HG03575 (cell line): ENCODE data around the gene SPO11.

ENCODE experiments used
- ATAC-seq: cut with Tn5 transposase; IDR thresholded peaks from one replicate; pipeline ENCODE4 v1.9.1; 2021; ENCODE audit not compliant: unreplicated experiment, insufficient number of reproducible peaks, low FRiP score; ENCODE audit errors: extremely low read depth

Gene SPO11

DNA sequence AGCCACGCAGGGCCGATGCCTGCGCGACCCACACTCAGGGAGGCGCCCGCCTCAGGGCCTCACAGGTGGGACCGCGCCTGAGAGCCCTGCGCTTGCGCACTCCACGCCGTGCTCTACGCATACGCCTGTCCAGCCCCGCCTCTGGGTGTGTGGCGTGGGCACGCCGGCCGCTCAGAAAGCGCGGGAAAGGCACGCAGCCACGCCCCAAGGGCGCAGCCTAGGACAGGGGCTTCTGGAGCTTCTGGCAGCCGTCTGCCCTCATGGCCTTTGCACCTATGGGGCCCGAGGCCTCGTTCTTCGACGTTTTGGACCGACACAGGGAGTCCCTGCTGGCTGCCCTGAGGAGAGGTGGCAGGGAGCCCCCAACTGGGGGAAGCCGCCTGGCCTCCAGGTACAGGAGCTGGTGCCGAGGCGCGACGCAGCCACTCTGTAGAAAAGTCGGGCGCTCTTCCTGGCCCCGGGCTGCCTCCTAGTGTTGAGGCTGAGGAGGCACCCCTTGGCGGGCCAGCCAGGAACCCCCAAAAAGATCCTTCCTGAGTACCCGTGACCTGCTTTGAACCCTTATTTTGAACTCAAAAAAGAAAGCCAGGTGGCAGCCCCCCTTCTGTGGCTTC lies at the start of gene SPO11:
Gene SPO11 (plus strand): TSS at position 196 of the 614 bp plus-strand sequence. CDS start 65 bp downstream, at position 261.
- ATAC-seq = no peak

DNA sequence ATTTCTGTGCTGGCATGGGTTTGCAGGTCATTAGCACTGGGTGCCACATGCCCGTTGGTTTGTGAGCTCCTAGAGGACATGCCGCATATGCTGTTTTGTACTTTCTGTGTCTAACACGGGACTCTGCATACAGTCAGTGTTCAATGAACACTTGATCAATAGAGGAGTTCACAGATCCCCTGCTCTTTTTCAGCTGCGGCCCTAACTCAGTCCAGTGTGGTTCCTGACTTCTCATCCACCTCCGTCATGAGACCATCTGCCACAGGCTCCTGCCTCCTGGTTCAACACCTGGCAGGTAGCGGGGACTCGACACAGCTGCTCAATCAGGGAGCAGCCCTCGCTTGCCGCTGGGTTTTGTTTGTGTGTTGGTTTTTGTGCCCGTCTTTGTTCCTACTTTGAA lies 49.4 kb upstream of the SPO11 start:
- no peak for ATAC-seq

DNA sequence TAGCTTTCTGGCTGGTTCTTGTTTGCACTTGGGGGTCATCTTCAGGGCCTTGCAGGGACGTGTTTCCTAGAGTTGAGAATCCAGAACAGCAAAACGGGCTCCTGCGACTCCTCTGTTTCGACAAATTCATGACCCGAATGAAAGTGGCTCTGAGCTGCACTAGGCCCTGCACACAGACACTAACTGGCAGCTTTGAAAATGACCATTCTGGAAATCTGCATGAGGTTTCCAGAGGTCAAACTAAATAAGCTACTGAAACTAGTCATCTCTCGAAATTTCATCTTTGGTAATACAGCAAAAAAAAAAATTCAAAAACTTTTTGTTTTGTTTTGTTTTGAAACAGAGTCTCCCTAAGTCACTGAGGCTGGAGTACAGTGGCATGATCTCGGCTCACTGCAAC lies 47.7 kb upstream of the SPO11 start:
- ATAC-seq = no peak

DNA sequence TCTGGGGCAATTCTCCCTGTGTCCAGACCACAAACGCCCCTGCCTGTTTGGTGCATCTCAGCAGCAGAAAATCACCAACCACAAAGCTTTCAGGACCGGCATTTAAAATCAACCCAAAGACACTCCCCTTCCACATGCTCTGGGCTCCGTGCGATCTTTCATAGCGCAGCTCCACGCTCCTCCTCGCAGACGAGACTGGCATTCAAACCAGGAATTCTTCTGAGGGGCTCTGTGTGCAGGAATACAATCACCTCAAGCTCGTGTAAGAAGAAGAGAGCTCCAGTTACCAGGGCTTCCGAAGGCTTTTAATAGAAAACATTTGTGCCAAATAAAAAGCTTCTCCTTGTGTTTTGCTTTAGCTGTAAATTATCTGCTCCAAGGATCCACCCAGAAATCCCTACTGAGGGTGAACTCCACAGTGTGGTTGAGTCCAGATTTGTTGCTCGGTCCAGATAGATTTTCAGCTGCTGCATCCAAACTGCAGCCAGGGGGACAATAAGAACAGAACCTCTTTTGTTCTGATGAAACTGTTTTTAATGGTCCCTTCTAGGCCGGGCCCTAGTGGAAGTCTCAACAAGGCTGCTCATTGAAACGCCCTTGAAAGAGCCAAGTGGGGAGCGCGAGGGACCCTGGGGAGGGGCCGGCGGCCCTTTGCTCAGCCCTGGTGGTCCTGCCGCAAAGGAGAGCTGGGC lies 46.8 kb upstream of the SPO11 start:
- ATAC-seq = no peak

- ATAC-seq = no peak
These were observed 45.7 kb upstream of the SPO11 start for GRCh38 chr20:57283860-57284259.

DNA sequence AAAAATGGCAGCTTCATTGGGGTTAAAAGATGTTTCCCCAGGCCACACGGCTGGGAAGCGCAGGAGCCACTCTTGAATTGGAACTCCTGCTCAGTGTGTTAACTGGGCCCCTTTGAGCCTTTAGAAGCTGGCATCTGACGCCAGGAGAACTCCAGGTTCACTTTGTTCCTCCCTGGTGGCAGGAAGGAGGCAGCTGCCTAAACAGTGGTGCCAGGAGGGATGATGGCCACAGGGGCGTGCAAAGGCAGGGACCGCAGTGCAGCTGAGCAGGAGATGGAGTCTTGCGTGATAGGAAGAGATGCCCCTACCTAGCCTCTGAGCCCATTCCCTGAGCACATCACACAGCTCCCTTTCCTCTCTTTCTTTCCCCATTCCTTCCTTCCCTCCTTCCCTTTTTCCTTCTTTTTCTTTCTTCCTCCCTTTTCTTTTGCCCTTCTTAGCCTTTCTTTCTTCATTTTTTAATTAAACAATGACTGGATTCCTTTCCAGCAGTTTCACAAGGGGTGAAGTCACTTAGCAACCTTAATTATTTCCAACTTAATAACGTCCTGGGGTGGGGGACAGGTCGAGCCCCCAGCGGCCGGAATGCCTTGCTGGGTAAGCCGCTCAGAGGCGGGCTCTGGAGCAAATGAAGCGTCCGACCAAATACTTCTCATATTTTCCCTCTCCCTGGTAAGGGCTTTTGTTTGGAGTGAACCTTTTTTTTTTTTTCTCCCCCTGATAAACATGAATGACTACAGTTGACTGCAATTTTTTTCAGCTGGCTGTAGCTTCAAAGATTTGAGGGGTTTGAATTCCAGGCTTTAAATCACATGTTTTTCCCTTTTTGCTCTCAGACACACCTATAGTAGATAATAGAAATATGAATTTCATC lies 42.4 kb upstream of the SPO11 start:
- ATAC-seq = no peak

DNA sequence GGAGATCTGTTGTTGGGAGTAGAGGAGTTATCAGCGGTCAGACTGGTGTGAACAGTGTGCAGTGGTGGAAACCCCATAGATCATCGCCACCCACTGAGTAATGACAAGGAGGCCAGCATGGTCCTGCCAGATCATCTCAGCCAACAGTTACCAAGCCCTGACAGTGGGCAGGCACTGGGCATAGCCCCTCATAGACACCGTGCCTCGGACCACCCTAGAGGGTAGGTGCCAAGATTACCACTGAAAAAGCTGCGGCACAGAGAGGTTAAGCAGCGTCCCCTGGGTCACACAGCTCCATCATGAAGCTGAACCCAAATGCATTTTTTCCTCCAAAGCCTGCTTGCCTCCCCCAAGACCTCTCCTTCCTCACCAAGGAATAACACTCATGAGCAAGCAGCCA lies 41.7 kb upstream of the SPO11 start:
- ATAC-seq = no peak

GRCh38 chr20:57288651-57289277 lies 40.8 kb upstream of the SPO11 start:
- ATAC-seq = no peak

DNA sequence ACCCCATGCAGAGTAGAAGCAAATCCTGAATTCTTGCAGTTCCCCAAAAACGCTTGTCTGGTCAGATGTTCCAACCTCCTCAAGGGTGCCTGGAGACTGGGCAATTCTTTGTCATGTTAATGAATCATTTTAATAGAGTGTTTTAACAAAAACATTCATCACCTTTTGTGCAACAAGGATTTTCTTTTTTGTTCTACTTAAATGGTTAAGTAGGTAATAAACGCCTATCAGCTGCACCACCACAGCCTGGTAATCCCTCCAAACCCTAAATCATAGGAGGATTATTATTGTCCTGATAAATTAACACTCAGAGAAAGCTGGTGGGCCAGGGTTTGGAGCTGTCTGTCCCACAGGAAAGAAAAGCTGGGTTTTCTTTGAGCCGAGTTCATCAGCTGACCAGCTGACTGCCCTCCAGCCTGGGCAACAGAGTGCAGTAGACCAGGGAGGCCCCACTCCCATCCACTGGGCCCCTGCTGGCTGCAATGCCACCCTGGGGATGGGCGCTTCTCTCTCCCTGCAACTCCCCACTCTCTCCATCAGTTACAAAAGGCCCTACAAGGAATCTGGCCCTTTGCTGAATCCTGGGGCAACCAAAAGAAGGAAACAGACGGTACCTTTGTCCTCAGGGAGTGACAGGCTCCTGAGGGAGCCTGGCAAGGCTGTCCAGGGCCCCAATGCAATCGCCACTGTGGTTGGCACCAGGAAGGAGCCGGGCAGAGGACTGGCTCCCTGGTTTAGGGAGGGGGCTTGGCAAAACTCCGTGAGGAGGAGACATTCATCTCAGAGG lies 40.0 kb upstream of the SPO11 start:
- no peak for ATAC-seq

DNA sequence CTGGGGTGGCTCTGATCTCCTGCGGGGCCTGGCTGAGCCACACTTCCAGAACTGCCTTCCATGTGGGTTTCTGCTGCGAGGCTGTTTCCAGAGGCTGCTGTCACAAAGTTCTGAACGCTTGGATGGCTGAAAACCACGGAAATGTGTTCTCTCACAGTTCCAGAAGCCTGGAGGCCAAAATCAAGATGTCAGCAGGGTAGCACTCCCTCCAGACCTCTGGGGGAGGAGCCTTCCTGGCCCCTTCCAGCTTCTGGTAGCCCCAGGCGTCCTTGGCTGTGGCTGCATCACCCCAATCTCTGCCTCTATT lies 39.5 kb upstream of the SPO11 start:
- no peak for ATAC-seq

- ATAC-seq = no peak
These were observed 38.6 kb upstream of the SPO11 start for GRCh38 chr20:57291003-57291402.

- ATAC-seq = no peak
These were observed 37.9 kb upstream of the SPO11 start for GRCh38 chr20:57291694-57292093.

- ATAC-seq = no peak
These were observed 37.0 kb upstream of the SPO11 start for GRCh38 chr20:57292611-57293010.

DNA sequence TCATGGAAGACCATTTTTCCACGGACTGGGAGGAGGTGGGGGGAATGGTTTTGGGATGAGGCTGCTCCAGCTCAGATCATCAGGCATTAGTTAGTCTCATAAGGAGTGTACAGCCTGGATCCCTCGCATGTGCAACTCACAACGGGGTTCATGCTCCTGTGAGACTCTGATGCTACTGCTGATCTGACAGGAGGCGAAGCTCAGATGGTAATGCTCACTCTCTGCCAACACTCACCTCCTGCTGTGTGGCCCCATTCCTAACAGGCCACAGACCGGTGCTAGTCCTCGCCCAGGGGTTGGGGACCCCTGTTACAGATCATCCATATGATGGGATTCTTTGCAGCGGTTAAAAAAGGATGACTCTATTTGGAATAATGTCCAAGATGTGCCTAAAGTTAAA lies 35.6 kb upstream of the SPO11 start:
- no peak for ATAC-seq

DNA sequence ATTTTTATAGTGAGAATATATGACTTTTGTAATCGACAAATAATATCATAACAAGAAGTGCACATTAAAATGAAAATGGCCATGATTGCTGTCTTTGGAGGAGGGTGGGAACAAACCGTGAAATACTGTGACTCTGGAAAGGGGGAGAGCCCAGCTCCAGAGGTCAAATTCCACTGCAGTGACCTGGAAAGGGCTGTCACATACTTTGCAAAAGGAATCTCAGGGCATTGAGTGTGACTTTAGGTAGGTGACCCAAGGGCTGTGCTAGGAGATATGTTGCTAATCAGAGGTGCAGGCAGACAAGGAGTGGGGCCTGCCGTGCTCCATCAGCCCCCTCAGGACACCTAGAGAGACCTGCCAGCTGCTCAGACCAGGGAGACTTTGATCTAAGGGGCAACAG lies 35.1 kb upstream of the SPO11 start:
- ATAC-seq = no peak

DNA sequence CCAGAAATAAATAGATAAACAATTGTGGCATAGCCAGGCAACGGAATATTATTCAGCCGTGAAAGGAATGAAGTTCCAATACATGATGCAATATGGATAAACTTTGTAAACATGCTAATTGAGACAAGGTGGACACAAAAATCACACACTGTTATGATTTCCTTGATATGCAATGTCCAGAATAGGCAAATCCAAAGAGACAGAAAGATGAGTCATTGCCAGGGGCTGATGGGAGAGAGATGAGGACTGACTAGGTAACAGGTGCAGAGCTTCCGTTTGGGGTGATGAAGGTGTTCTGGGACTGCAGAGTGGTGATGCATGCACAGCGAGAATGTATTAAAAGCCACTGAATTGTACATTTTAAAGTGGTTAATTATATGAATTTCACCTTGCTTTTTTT lies 31.1 kb upstream of the SPO11 start:
- ATAC-seq = no peak

DNA sequence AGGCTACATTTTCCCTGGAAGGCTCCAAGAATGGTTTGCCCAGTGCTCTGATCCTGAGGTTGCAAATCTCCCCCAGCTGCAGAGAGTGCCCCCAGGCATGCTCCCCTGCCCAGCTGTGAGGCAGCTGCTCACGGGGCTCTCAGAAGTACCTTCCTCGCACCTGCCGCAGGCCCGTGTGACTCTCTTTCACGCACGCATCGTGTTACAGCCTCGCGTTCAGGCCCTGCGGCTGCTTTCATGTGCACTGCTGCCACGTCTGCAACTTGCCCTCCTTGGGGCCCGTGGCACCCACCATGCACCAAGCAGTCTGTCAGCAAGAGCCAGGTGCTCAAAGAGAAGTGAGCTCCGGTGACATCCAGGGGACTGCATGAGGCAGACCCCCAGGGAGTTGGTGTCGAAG lies 28.6 kb upstream of the SPO11 start:
- no peak for ATAC-seq

DNA sequence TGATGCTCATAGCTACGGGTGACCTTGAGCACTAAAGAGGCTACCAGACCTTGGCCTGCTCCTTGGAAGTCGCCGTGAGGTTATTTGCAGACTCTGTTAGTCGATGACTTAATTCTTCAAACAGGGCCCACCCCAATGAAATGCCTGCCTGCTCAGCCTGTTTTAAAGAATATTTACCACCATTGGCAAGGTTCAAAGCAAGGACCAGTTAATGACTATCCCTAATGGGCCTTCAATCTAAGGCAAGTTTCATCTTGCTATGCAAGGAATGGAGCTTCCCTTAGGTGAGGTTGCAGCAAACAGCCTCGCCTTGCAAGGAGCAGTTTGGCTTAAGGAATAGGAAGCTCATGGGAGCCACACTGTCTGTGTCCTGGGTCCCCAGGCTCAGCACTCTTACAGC lies 22.9 kb upstream of the SPO11 start:
- no peak for ATAC-seq
